OCI-M1 (cell line): ENCODE data around the gene RNASEH2B.

Source experiments
- DNase-seq: peaks from one replicate; lab custom pipeline; 2025; lab: John Stamatoyannopoulos, UW

Gene RNASEH2B

GRCh38 chr13:50995854-50996253 lies 86.3 kb downstream of the RNASEH2B start:
- DNase-seq, result no peak

DNA sequence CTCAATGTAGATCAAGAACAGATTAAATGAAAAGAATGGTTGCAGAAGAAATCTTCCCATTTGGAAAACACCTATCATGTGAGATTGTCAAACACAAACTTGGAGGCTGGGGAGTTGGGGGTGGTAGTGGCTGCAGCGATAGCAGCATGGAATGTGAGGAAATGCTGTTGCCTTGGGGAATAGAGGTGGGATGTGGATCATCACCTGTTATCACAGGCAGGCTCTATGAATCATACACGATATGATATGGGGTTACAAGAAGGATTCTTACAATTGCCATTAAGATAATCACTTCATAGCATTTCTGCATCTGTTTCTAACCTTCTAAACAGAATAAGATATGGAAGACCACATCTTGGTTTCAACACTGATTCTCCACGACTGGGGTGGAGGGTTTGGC lies 88.7 kb downstream of the RNASEH2B start:
- DNase-seq, result no peak

GRCh38 chr13:50999641-51000040 lies 90.0 kb downstream of the RNASEH2B start:
- no peak for DNase-seq

- DNase-seq, result no peak
Observed at GRCh38 chr13:51000061-51000460, 90.5 kb downstream of the RNASEH2B start.

- no peak for DNase-seq
Observed at GRCh38 chr13:51000571-51001260, 91.1 kb downstream of the RNASEH2B start.

DNA sequence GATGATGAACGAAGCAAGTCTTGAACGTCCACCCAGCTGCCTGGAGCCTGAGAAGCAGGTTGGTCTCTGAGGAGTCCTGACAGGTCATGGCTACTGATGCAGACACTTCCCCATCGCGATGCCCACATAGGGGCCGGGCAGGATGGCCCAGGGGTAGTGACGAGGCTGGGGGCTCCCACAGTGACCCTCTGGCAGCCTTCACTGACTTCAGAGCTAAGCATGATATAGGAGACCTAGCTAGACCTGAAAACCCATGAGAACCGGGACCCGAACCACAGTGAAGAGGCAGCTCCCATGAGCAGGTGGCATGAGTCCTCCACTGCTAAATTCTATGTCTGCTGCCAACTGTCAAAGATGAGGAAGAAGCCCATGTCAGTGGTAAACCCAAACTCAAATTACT lies 91.7 kb downstream of the RNASEH2B start:
- DNase-seq, result no peak

GRCh38 chr13:51002736-51003135 lies 93.1 kb downstream of the RNASEH2B start:
- no peak for DNase-seq

DNA sequence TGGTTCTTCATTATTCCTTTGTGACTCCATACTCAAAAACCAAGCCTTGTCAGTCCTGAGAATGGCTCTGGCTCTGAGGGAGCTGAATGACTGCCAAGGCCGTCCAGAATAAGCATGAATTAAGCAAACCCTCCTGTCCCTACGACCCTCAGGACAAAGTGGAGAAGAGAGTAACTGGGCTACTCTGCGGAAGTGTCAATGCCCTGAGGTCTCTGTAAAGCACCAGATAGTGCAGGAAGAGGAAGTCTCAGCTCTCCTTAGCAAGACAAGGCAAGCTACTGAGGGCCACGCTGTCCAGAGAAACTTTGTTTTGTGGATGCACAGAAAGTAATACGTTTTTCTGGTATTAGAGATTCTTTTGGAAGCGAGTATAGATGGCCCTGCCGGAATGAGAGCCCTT lies 94.1 kb downstream of the RNASEH2B start:
- DNase-seq, result no peak

- DNase-seq, result no peak
Observed at GRCh38 chr13:51004111-51004865, 94.7 kb downstream of the RNASEH2B start.

DNA sequence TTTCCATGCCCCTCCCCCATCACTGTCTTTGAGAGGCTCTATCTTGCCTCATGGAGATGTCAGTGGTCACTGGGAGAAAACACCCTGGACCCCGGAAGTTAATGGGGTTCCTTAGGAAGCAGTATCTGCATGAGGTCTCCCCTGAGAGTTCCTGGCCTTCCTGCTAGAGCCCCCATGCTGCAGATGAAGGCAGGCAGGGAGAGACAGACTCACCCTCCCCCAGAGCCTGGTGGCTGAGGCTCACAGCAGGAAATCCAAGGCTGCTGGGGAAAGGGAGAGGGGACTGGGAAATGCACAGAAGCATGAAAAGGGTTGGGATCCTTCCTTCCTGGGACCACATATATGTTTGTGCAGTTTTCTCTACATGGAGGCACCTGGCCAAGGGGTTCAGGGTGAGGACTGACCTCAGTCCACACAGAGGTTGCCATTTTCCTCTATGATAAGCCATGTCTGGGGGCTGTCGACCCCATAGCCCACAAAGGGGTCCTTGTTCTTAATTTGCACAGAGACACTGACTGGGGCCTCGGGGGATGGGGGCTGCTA lies 95.4 kb downstream of the RNASEH2B start:
- no peak for DNase-seq

DNA sequence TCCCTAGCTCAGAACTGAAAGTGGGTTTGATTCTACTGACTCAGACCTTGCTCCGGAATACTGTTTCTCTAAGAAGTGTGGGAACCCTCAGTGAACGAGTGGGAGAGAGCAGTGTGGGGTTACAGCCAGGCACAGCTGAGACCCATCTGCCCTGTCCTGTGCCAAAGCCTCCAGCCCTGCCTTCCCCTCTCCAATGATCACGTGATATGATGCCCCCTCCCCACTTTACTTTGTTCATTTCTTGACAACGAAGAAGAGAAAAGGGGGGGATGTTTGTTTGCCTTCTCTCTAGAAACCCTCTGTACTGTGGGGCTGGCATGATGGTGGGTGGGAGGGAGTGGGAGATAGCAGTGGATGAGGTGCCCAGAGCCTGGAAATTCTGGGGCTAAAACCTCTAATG lies 96.0 kb downstream of the RNASEH2B start:
- DNase-seq, result no peak
